Right atrium auricular region (tissue), 2 donors: ENCODE data around the gene WDR64. TPM values are rescaled to one million over a fixed set of nuclear protein-coding genes. Genes with fewer than 3 reads are reported as not detected.

ENCODE experiments used
- DNase-seq: peaks from one replicate; pipeline ENCODE4 v3.0.0-alpha.2; 2019; ENCODE audit warnings: low spot score
- H3K27ac ChIP-seq, 2 donors: fragments of 200-600 bp; sonication (generic); 1 replicate in 1 of 2; 2 replicates in 1 of 2; pipeline ENCODE4 v1.5.1; 2016 to 2019
- H3K27me3 ChIP-seq, 2 donors: fragments of 200-600 bp; sonication (generic); one replicate each; pipeline versions ENCODE4 v1.5.1 to v1.6.0; 2017 to 2019
- H3K36me3 ChIP-seq: fragments of 200-600 bp; sonication (generic); one replicate; pipeline ENCODE4 v1.5.1; 2016
- H3K4me1 ChIP-seq, 2 donors: fragments of 200-600 bp; sonication (generic); one replicate each; pipeline versions ENCODE4 v1.5.1 to v1.6.0; 2017 to 2019
- H3K4me3 ChIP-seq, 2 donors: fragments of 200-600 bp; sonication (generic); 1 replicate in 1 of 2; 2 replicates in 1 of 2; pipeline ENCODE4 v1.5.1; 2017 to 2019; ENCODE audit warnings: mild to moderate bottlenecking in 1 of 2, moderate library complexity in 1 of 2
- H3K9me3 ChIP-seq, 2 donors: fragments of 200-600 bp; sonication (generic); one replicate each; pipeline ENCODE4 v1.5.1; 2019
- CTCF ChIP-seq, 2 donors: fragments of 200-600 bp; sonication (generic); IDR thresholded peaks; one replicate each; pipeline ENCODE4 v1.5.1; 2019; ENCODE audit warnings: antibody characterized with exemption in 2 of 2
- total RNA-seq, 2 donors: library from RNA; depleted of rRNA; stranded (reverse); fragments of >200 nt; gene quantifications; one replicate each; pipeline ENCODE4 v1.1.0, GENCODE V29; 2016

The WDR64 gene
- total RNA-seq, 2 donors from 2014 or later = not detected

- Histone ChIP-seq H3K27me3 (no peaks in the 10 kb centered on the region), H3K36me3 (no peaks in the 10 kb centered on the region), H3K4me1 (no peaks in the 10 kb centered on the region), H3K27ac (no peak overlapping the region), H3K4me3 (no peak overlapping the region), H3K9me3 (no peaks in the 10 kb centered on the region)
- no peak for DNase-seq
- no peak for TF ChIP-seq CTCF (IDR thresholded peaks at IDR 0.05)
These were observed 120.9 kb downstream of the WDR64 start for GRCh38 chr1:241772932-241773500.

- TF ChIP-seq CTCF (IDR thresholded peaks at IDR 0.05) = no peak
- no peaks in the 10 kb centered on the region for H3K36me3 ChIP-seq
- H3K27ac ChIP-seq = no peak overlapping the region
- no peaks in the 10 kb centered on the region for H3K9me3 ChIP-seq
- no peaks in the 10 kb centered on the region for H3K4me1 ChIP-seq
- no peak for DNase-seq
- H3K27me3 ChIP-seq = no peaks in the 10 kb centered on the region
- H3K4me3 ChIP-seq = no peak overlapping the region
These were observed 121.9 kb downstream of the WDR64 start for GRCh38 chr1:241773991-241774390.

GRCh38 chr1:241775021-241775420 lies 122.9 kb downstream of the WDR64 start:
- H3K4me1 ChIP-seq = no peaks in the 10 kb centered on the region
- TF ChIP-seq CTCF (IDR thresholded peaks at IDR 0.05) = no peak
- H3K4me3 ChIP-seq = no peak overlapping the region
- H3K27me3 ChIP-seq = no peaks in the 10 kb centered on the region
- H3K27ac ChIP-seq = no peak overlapping the region
- no peaks in the 10 kb centered on the region for H3K36me3 ChIP-seq
- H3K9me3 ChIP-seq = no peaks in the 10 kb centered on the region
- DNase-seq = no peak

- TF ChIP-seq CTCF (IDR thresholded peaks at IDR 0.05) = no peak
- no peak overlapping the region for H3K4me3 ChIP-seq
- DNase-seq = no peak
- no peaks in the 10 kb centered on the region for H3K36me3 ChIP-seq
- no peaks in the 10 kb centered on the region for H3K27me3 ChIP-seq
- no peaks in the 10 kb centered on the region for H3K4me1 ChIP-seq
- H3K27ac ChIP-seq = no peak overlapping the region
- no peaks in the 10 kb centered on the region for H3K9me3 ChIP-seq
These were observed 124.8 kb downstream of the WDR64 start for GRCh38 chr1:241776911-241777310.

GRCh38 chr1:241778117-241778516 lies 126.0 kb downstream of the WDR64 start:
- no peak for DNase-seq
- H3K4me1 ChIP-seq = no peaks in the 10 kb centered on the region
- no peak overlapping the region for H3K4me3 ChIP-seq
- H3K27me3 ChIP-seq = no peaks in the 10 kb centered on the region
- H3K9me3 ChIP-seq = no peaks in the 10 kb centered on the region
- no peak for TF ChIP-seq CTCF (IDR thresholded peaks at IDR 0.05)
- no peaks in the 10 kb centered on the region for H3K36me3 ChIP-seq
- no peak overlapping the region for H3K27ac ChIP-seq

- Histone ChIP-seq H3K9me3 (no peaks in the 10 kb centered on the region), H3K4me1 (no peaks in the 10 kb centered on the region), H3K36me3 (no peaks in the 10 kb centered on the region), H3K4me3 (no peak overlapping the region), H3K27me3 (no peaks in the 10 kb centered on the region), H3K27ac (no peak overlapping the region)
- no peak for DNase-seq
- no peak for TF ChIP-seq CTCF (IDR thresholded peaks at IDR 0.05)
These were observed 127.8 kb downstream of the WDR64 start for GRCh38 chr1:241779897-241780296.
